NCI-H2081 treated with DMSO at 0.1 percent for 48 hours (cell line): ENCODE measurements around the gene TMEM178B.
"Not testable (repeated sequence)": the region's sequence is repeated elsewhere in the genome, so short reads cannot be mapped to it uniquely, and the experiment has no call there.

Experiments used
- DNase-seq: peaks from one replicate; lab custom pipeline; 2025; lab: John Stamatoyannopoulos, UW

TMEM178B gene

DNA sequence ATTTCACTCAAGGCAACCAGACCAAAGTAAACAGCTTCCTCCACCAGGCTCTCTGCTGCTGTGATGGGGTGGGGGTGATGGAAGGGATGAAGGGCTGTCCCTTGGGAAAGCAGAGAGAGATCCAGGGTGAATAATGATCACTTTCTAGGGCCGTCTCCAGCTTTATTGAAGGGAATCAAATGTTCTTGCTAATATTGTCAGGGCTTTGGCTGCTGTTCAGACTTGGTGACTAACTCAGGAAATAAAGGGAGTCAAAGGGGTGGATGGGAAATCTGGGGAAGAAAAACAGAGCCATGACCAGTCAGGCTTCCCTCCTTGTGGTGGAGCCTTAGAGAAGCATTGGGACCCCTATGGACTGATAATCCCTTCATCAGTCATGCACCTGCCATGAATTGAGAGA is 281.2 kb downstream of the TMEM178B start:
- DNase-seq, result no peak

DNA sequence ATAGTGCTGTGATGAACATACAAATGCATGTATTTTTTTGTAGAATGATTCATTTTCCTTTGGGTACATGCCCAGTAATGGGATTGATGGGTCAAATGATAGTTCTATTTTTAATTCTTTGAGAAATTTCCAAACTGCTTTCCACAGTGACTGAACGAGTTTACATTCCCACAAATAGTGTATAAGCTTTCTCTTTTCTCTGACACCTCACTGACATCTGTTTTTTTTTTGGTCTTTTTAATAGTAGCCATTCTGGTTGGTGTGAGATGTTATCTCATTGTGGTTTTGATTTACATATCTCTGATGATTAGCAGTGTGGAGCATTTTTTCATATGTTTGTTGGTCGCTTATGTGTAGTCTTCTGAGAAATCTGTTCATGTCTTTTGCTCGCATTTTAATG is 282.3 kb downstream of the TMEM178B start:
- DNase-seq, result no peak

DNA sequence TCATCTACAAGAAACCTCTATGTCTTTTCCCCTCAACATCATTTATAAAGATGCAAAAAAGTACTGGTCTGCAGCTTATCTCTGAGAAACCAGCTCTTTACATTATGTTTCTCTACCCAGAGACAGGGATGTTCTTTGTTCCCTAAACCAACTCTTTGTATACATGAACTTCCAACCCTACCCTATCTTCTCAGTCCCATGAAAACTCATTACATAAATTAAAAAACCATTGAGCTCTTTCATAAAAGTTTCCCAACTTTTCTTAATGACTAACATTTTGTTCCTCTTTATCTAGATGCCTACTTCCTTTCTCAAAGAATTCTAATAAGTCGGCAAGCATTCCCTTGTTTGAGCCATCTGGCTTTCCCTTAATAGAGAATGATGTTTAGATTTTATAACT is 284.5 kb downstream of the TMEM178B start:
- DNase-seq, result no peak

DNA sequence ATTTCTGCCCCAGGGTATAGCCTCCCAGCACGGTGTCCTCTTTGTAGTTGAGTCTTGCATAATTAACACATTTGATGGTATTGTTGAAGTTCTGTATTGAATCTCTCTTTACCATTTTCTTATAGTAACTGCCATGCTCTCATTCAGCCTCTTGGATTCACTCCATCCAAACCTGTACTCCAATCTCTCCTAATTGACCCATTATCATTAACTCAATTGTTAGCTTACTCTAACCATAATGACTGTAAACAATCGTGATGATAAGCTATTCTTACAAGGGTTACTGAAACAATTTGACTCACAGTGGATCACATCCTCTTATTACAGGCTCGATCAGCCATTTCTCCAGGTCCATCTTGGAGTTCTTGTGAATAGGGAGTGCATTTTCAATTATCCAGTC is 285.4 kb downstream of the TMEM178B start:
- DNase-seq, result no peak

DNA sequence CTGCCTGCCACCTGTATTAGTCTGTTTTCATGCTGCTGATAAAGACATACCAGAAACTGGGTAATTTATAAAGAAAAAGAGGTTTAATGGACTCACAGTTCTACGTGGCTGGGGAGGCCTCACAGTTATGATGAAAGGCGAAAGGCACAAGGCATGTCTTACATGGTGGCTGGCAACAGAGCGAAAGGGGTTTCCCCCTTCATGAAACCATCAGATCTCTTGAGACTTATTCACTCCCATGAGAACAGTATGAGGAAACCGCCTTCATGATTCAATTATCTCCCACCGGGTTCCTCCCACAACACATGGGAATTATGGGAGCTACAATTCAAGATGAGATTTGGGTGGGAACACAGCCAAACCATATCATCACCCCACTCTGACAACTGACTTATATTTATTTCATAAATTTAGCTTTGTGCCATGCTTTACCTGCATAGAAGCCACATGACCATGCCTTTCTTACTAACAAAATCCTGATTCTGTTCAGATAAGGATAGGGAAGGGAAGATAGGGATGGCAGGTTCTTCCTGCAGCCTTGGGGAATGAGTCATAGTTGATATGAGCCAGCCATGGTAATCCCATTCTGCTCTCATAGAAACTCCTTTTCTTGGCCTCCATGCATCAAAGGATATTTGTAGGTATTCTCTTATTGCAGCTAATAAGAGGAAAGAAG is 286.0 kb downstream of the TMEM178B start:
- DNase-seq, result no peak

DNA sequence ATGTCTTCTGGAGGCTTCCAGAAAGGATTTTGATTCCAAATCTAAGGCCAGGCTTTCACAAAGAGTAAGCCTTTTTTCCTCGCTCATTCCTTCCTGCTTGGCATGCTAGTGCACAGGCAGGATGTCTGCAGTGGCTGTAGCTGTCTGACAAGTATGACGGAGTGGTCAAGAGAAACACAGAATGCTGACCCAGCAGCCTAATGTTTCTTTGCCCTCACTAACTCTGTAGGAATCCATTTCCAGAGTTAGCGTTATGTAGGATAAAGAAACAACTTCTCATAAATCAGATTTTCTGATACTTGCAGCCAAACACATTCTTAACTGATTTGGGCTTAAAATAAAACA is 286.5 kb downstream of the TMEM178B start:
- DNase-seq, result no peak

DNA sequence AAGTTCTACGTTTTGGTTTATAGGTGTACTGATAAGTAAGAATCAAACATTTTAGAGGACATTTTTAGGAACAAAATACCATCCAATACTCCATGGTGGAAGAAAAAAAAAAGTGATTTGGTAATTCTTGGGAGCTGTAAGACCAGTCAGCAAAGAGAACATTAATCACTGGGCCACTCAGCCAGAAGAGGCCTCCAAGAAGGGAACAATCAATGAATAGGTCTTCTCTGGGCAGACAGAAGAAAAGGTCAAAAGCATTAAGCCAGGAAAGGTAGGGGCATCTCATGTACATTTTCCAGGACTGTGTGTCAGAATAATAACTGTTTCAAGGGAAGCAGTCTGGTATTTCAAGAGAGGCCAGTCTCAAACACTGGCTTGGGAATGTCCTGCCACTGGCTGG is 286.9 kb downstream of the TMEM178B start:
- no peak for DNase-seq

DNA sequence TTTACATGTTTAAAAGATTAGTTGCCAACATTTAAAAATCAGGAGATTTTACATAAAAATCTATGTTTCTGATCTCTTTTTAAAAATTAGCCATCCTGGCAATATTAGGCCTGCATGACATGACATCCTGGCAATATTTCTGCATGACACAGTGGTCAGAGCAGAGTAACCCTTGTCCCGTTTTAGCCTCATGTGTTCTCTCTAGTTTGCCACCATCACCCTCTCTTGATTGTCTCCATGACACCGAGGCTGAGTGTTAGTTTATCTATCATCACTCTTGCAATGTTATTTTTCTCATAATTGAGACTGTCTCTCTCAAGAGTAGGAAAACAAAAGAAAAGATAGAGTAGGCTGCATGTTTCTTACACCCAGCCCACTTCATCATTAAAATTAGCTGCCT is 287.6 kb downstream of the TMEM178B start:
- no peak for DNase-seq

DNA sequence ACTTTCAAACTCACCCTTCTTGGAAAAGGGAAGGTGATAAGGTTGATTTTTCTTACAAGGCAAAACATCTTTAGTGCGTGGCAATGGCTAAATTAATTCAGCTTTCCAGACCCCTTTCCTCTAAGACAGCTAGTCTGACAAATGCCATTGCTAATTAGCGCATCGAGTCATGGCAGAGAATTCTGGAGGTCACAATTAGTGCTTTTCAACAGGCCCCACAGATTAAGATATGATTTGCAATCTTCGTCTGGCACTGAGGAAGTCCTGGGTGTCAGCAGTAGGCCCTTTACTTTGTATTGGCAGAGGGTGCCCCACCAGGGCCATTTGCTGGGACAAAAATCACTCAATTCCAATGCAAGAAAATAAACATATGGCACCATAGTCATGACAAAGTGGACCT is 288.1 kb downstream of the TMEM178B start:
- DNase-seq, result no peak

DNA sequence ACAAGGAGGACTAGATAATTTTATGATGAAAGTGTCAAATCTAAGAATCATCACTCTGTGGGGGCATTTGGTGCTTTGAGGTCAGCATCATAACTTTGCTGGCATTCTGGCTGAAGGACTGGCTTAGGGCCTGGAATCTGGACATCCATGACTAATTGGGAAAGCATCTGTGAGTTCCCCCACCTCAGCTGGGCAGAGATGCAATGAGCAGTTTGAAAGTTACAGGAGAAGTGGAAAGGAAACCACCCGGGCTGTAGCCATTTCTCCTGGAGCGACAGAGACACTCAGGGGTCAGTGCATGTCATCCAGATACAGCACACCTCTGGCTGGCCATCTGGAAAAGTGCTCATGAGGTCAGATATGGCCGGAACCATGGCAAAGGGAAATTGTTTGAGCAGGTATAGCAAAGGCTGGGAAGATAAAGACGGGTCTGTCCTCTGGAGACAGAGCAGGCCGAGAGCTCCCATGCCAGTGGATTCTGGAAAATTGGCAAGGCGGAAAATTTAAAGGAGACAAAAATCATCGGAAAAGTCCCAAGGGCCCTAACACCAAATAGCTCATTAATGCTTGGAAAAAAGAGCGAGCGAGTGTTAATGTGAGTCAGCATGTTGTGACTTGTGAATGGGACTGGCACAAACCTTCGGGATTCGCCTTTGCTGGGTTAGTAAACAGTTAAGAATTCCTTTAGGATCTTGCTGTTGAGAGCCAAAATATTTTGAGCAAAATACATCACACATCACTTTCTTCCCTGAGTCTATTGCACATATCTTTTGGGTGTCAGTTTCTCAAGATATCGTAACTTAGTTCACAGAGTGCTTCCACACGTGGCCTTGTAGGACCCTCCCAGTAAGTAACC is 288.9 kb downstream of the TMEM178B start:
- no peak for DNase-seq

DNA sequence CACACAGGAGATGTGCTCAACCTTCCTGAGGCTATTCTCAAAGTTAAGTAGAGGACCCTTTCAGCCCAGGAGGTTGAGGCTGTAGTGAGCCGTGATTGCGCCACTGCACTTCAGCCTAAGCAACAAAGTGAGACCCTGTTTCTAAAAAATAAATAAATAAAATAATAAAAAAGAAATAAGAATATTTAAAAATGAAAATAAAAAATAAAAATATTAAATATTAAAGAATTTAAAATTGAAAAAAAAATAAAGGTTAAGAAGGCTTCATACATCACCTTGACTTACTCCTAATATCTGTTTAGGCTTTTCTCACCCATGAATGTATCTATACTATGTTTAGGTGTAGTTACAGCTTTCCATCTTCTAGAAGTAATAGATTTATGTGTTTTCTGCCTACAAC is 289.9 kb downstream of the TMEM178B start:
- DNase-seq, result no peak

DNA sequence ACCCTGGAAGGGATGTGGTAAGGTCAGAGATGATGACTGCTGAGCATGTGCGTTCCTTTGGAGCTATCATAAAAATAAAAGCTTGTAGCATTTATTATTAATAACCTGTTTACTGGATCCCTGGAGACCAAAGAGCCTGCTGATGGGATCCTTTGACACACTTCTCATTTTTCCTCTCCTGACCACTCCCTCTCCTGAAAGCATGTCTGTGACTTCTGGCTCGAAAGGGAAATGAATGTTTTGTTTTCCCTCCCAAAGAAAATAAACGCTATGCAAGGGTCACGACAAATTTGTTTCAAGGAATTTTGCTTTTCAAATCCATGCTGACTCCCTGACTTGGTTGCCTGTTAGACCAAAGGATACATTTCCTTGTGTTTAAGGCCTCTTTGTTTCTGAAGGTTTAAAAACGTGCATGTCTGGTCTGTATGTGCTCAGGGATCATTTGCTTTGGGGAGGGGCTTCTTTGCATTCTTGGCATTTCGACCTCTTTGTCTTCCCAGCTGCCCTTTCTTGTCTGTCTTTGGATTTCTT is 292.3 kb downstream of the TMEM178B start:
- DNase-seq, result no peak

DNA sequence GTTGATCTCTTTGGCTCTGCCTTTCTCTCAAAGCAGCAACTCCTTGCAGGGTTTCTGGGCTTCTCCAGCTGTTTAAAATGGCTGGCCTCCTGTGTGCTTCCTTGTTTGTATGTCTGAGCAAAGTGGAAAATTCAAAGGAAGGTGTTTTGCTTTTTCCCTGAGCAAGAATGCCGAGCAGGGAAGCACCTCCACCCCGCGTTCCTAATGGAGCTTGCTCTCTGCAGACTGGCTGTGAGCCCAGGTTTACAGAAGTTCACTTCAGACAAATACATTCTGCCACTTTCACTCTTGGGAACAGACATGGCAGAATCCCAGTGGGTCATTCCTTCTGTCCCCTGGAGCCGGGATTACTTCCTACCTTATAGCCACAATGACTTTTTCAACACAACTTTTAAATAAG is 295.6 kb downstream of the TMEM178B start:
- no peak for DNase-seq

DNA sequence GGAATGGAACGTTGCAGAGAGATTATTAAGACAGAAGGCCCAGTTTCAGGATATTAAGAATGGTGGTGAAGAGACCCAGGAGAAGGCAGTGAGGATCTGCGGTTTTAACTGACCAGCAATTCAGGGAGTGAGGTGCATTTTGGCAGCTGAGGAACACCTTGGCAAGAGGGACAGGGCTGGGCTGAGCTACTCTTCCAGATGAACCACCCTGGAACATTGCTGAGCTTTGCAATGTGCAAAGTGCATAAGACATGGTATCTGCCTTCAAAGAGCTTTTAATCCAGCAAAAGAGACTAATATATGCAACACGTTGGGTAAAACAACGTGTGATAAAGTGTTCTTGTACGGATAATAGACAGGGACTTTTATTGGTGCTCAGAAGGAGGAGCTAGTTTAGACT is 296.3 kb downstream of the TMEM178B start:
- DNase-seq, result no peak

DNA sequence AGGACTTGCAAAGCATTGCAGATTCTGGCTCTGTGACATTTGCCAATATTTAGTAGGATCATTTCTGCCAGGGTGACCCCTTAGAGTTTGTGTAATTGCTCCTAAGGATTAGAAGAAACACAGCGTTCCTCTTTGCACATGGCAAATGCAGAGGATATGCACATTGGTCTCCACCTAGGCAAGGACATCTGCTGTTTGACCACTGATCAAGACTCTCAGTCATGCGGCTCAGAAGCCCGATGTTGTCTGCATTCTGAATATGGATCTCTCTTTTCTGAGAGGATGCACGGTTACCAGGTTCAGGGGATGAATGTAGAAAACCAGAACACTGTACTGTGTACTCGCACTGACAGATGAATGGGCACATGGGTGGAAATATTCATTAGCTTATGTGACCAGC is 296.8 kb downstream of the TMEM178B start:
- DNase-seq, result no peak

DNA sequence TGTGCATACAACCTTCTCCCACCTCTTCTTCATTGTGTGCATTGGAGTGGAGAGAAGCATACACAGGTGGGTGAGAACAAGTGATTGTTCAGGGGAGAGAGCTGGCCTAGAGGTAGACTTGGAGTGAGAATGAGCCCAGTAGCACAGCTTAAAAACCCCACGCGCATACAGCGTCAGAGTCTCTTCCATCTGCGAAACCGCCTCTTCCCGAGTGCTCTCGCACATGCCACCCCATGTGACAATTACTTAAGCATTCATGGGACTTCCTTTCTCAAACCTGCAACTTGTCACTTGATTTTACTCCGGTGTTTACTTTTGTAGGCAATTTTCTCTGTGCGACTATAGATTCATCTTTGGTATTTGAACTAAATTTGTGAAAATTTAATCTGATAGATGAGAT is 300.6 kb downstream of the TMEM178B start:
- no peak for DNase-seq

DNA sequence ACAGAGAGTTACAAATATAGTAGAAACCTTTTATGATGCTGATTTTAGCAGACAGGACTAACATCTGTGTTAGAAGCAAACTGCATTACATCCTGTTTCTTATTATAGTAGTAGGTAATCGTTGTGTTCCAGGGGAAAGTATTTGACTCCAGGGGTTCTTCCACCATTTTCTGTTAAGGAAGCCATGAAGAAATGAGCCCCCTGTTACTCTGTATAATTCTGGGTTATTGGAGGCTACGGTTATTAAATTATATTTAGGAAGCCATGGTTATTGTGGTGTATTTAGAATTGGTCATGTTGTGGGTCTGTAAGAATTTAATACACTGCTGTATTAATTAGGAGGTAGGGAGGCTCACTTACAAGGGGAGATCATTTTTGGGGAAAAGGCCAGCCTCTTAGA is 301.6 kb downstream of the TMEM178B start:
- no peak for DNase-seq

DNA sequence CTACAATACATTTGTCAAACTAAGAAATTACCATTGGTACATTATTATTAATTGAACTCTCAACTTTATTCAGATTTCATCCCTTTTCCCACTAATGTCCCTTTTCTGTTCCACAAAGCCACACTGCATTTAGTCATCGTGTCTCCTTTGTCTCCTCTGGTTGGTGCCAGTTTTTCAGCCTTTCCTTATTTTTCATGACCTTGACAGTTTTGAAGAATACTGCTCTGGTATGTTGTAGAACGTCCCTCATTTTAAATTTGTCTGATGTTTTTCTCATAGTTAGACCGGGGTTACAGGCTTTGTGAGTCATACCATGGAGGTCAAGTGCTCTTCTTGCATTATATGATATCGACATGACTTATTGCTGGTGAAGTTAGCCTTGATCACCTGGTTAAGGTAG is 304.0 kb downstream of the TMEM178B start:
- DNase-seq, result no peak

DNA sequence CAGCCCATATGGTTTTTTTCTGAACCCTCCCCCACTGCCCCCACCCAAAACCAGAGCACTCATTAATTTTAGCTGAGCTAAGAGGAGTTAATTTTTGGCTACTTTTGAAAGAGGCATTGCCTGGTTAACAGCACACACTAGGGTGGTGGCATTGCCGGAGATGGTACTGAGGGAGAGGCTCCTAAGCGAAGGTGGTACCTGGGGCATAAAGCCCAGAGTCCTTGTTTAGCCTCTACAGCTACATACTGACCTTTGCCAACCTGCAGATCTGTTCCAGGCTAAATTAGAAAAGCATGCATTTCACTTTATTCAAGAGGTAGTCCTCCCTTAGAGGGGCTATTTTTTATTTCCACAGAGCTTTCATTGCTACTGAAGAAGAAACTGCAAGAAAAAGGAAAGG is 304.5 kb downstream of the TMEM178B start:
- no peak for DNase-seq

DNA sequence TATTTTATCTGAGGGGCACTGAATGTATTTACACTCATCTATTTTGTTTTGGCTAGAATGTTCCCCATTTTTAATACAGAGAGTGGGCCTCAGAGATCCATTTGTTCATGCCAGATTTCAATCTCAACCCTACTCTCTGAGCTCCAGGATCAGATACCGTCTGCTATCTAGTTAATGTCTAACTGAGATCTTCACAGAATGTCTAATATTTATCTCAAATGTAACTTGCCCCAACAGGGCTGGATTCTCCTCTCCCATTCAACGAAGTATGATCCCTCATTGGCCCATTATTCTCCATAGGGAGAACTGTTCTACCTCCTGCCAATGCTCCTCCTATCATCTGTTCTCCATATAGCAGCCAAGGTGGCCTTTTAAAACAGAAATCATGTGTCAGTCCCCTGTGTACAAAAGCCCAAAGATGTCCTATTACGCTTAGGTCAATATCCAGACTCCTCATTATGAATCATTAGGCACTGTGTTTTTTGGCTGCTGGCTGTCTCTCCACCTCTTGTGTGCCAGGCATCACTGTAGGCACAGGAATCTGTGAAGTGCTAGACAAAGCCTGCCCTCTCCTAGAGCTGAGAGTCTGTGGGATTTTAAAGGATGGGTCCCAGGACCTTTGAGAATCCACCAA is 308.0 kb downstream of the TMEM178B start:
- DNase-seq, result peak; percentile 95

DNA sequence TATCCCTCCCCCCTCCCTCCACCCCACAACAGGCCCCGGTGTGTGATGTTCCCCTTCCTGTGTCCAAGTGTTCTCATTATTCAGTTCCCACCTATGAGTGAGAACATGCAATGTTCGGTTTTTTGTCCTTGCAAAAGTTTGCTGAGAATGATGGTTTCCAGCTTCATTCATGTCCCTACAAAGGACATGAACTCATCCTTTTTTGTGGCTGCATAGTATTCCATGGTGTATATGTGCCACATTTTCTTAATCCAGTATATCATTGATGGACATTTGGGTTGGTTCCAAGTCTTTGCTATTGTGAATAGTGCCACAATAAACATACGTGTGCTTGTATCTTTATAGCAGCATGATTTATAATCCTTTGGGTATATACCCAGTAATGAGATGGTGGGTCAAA is 309.5 kb downstream of the TMEM178B start:
- DNase-seq, result not testable (repeated sequence)

DNA sequence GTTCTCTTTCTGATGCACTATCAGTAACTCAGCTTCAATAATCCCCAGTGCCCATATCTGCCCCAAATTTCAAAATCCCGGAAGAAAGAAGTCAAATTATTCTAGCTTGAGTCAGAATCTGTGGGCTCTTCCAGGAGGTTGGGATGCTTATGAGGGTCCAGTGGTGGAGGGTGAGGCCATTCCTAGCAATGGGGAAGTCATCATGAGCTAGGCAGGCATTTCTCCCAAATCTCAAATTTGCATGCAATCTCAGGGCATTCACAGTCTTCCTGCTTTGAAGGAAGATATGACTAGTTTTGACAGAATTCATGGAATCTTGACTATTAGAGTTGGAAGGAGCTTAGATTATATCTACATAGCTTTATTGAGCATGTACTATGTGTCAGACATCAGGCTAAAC is 313.0 kb downstream of the TMEM178B start:
- DNase-seq, result no peak
